ENCODE results near the gene TESK1. TPM values are rescaled to one million over a fixed set of nuclear protein-coding genes. Genes with fewer than 3 reads are reported as not detected.

TESK1 gene, protein sequence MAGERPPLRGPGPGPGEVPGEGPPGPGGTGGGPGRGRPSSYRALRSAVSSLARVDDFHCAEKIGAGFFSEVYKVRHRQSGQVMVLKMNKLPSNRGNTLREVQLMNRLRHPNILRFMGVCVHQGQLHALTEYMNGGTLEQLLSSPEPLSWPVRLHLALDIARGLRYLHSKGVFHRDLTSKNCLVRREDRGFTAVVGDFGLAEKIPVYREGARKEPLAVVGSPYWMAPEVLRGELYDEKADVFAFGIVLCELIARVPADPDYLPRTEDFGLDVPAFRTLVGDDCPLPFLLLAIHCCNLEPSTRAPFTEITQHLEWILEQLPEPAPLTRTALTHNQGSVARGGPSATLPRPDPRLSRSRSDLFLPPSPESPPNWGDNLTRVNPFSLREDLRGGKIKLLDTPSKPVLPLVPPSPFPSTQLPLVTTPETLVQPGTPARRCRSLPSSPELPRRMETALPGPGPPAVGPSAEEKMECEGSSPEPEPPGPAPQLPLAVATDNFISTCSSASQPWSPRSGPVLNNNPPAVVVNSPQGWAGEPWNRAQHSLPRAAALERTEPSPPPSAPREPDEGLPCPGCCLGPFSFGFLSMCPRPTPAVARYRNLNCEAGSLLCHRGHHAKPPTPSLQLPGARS
- 17.8 and 21.0 TPM in 2 replicates for total RNA-seq

DNA sequence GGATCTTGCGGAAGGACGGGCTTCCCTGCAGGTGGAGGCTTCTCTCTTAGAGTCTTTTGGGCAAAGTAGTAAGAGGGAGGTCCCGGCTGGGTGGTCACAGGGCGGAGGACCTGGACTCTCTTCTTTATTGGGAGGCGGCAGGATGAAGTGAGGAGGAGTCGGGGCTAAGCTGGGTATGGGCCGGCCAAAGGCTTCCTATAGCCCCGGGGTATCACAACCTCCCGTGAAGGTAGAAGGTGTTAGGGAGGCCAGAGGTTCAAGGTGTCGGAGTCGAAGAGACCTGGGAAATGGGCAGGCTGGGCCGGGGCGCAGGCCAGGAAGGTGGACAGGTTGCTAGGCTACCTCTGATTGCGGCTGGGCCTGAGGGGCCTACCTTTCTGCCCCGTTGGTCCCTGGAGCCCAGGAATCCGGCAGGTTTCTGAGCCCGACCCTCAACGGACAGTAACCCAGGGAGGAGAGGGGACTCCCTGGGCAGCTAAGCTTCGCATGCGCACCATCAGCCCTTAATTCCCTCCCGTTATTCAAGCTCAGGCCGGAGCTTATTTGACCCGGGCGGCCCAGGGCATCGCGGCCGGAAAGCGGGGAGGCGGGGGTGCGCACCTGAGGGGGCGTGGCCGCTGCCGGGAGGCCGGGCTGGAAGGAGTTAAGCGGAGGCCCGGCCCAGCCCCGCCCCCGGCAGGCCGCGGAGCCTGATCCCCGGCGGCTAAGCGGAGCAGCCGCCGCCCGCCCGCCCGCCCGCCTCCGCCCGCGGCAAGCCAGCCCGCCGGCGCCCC is at the start of gene TESK1:
Gene TESK1 (plus strand): TSS at position 685 of the 773 bp plus-strand sequence. CDS start 358 bp downstream, outside the sequence.

DNA sequence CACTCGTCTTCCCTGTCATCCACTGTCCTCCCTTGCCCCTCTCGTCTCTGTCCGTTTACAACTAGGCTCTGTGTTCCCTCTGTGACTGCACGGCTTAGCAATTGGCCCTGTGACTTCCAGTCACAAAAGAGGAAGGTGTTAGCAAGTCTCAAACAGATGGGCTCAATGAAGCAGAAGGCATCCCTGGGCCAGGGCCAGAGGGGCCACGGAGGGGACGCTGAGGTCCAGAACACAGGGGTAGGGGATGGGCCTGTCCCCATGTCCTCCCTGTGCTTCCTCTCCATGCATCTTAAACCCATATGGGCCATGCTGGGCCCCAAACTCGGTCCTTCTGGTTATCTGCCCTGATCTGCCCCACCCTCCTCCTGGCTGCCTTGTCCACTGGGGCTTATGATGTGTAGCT is 13.3 kb downstream of the TESK1 start, which contains the start of gene CD72:
Gene CD72 (minus strand): TSS at position 89 of the 403 bp plus-strand sequence. CDS start 110 bp downstream, outside the sequence.

DNA sequence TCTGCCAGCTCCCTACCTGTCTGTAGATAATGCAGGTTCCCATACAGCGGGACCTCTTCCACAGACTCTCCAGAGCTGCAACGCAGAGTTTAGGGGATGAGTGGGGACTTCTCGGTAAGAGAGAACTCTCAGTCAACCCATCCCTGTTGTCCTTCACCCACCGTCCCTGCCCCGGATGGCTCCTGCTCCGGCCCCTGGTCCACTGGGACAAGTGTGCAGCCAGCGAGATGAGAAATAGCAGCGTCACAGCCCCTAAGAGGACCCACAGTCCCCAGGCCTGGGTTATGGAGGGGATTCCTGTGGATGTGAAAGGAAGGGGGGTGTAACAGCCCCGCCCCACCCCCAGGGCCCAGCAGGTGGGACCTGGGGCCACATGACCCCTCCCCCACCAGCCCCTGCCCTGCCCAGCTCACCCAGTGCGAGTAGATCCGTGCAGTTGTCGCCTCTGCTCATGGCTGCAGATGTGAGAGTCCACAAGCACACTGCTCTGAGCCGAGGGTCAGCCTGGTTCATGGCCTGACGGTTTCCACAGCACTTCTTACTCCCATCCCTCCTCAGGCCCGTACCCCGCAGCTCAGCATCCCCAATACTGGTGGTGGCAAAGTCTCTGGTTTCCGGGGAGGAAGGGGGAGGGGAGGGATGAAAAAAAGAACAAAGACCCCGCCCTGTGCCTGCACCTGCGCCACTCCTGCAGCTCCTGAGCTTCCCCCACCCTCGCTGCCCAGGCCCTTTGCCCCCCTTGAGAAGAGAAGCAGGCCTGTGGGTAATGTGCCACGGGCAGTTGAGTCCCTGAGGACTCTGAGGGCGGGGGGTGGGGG is 45.5 kb downstream of the TESK1 start, which contains the start of gene SIT1:
Gene SIT1 (minus strand): TSS at position 591 of the 818 bp plus-strand sequence. CDS start 78 bp downstream, at position 513.

DNA sequence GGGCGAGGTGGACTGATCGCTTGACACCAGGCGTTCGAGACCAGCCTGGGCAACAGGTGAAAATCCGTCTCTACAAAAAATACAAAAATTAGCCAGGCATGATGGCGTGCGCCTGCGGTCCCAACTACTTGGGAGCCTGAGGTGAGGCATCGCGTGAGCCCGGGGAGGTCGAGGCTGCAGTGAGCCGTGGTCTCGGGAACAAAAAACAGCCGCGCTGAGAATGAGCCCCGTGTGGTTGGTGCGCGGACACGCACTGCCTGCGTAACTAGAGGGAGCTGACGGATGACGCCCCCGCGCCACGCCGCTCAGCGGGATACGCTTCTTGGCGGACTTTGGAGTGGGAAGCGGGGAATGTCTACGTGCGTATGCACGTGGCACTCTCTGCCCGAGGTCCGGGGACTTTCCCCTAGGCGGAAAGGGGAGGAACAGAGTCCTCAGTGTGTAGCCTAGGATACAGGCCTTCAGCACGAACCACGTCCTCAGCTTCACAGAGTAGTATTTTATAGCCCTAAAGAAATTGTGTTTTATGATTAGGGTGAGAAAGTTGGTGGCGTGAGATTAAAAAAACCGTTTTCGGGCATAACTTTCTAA is 52.6 kb downstream of the TESK1 start, which contains the start of gene RMRP:
Gene RMRP (minus strand): TSS at position 474 of the 591 bp plus-strand sequence.

DNA sequence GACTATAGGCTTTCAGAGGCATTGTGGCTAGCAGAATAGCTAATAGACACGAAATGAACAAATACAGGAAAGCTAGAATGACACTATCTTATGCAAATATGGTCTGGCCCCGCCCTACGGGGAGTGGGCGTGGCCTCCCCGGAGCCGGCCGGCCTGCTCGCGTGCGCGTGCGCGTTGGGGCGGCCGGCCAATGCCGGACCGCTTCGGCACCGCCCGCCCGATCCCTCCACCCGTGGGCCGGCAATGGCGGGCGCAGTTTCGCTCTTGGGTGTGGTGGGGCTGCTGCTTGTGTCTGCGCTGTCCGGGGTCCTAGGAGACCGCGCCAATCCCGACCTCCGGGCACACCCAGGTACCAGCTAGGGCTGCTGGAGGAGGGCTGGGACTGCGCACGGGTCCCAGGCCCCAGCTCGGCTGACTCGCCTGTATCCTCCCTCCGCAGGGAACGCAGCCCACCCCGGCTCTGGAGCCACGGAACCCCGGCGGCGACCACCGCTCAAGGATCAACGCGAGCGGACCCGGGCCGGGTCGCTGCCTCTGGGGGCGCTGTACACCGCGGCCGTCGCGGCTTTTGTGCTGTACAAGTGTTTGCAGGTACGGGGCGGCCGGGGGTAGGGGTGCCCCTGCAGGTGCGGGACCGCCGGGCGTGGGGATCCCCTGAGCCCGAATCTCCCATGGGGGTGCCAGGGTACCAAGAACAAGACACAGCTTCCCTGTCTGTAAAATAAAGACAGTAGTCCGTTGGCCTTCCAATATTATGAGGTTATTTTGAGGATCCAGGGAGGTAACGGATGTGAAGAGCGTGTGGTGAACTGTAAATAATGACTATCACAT is 53.3 kb downstream of the TESK1 start, which contains the start of gene CCDC107:
Gene CCDC107 (plus strand): TSS at position 156 of the 831 bp plus-strand sequence. CDS start 88 bp downstream, at position 244.

Other genes with a start within 250 kb of the TESK1 start
- 15.7 and 17.8 TPM in 2 replicates for gene RUSC2, start 115.2 kb upstream of the TESK1 start, total RNA-seq
- gene CD72, start 13.2 kb downstream of the TESK1 start, total RNA-seq, result 2.1 and 3.3 TPM in 2 replicates
- gene SIT1, start 45.7 kb downstream of the TESK1 start, total RNA-seq, result not detected in 2 replicates
- gene RMRP, start 52.8 kb downstream of the TESK1 start, total RNA-seq, result 5,423 and 6,533 TPM in 2 replicates
- 17.2 and 26.8 TPM in 2 replicates for gene CCDC107, start 53.0 kb downstream of the TESK1 start, total RNA-seq
- 0.19 and 0.34 TPM in 2 replicates for gene ARHGEF39, start 59.9 kb downstream of the TESK1 start, total RNA-seq
- gene CA9, start 68.7 kb downstream of the TESK1 start, total RNA-seq, result 3.5 and 3.9 TPM in 2 replicates
- gene TPM2, start 84.7 kb downstream of the TESK1 start, total RNA-seq, result 721 and 812 TPM in 2 replicates
- 242 and 279 TPM in 2 replicates for gene TLN1, start 126.9 kb downstream of the TESK1 start, total RNA-seq
- gene CREB3, start 127.4 kb downstream of the TESK1 start, total RNA-seq, result 51.6 and 54.9 TPM in 2 replicates
- 13.3 and 17.5 TPM in 2 replicates for gene GBA2, start 144.0 kb downstream of the TESK1 start, total RNA-seq
- gene RGP1, start 144.0 kb downstream of the TESK1 start, total RNA-seq, result 13.4 and 16.3 TPM in 2 replicates
- not detected in 2 replicates for gene MSMP, start 149.0 kb downstream of the TESK1 start, total RNA-seq
- 31.5 and 39.7 TPM in 2 replicates for gene NPR2, start 186.3 kb downstream of the TESK1 start, total RNA-seq
- 1.4 TPM in 1 of 2 replicates, not detected in the other for gene SPAG8, start 207.0 kb downstream of the TESK1 start, total RNA-seq
- 13.8 and 25.5 TPM in 2 replicates for gene HINT2, start 209.8 kb downstream of the TESK1 start, total RNA-seq
- gene FAM221B, start 223.5 kb downstream of the TESK1 start, total RNA-seq, result not detected in 2 replicates
- gene TMEM8B, start 224.0 kb downstream of the TESK1 start, total RNA-seq, result 3.6 and 3.7 TPM in 2 replicates

Data from cardiac ventricle fibroblast (primary cell).